HCT116 (cell line): ENCODE results near the gene NEK8. TPM values are rescaled to one million over a fixed set of nuclear protein-coding genes. Genes with fewer than 3 reads are reported as not detected.

ENCODE experiments used
- ATAC-seq: fragments of 200-7000 bp; cut with Tn5 transposase; 2 replicates; pipeline ENCODE4 v1.9.1; 2020; ENCODE audit warnings: mild to moderate bottlenecking, moderate library complexity
- BruUV-seq: library from RNA; stranded (reverse); fragments of 400-500 nt; replicated peaks from 2 replicates; lab custom pipeline; 2021; lab: Mats Ljungman, UMichigan
- CTCF ChIA-PET: fragments of 300-600 bp; sonication (Branson Sonifier 250); formaldehyde crosslinking; loops from one replicate; lab custom pipeline; 2021; ENCODE audit warnings: antibody characterized with exemption; lab: Charles Lee
- POLR2A ChIA-PET: fragments of 300-600, 350-600 bp; sonication (Branson Sonifier 250); formaldehyde crosslinking; loops from one replicate; lab custom pipeline; 2021; ENCODE audit warnings: antibody characterized with exemption; lab: Charles Lee
- RAD21 ChIA-PET, 2 experiments: fragments of 300-600 bp; sonication (Branson Sonifier 250); formaldehyde crosslinking; loops; one replicate each; lab custom pipeline; 2023; ENCODE audit warnings: low total read pairs in 2 of 2; ENCODE audit not compliant: uncharacterized antibody in 2 of 2, unreplicated experiment in 2 of 2, low non-redundant PET in 1 of 2; lab: Charles Lee
- DNase-seq: peaks from one replicate; pipeline ENCODE4 v3.0.0-alpha.2; 2010; ENCODE audit warnings: low read depth, low spot score
- H2AFZ ChIP-seq: fragments of 200-600 bp; shearing (Covaris generic), sonication (generic); 2 replicates; pipeline ENCODE4 v1.6.1; 2017; ENCODE audit warnings: low read depth, mixed run types, mixed read lengths, antibody characterized with exemption, low read length; ENCODE audit not compliant: poor library complexity, severe bottlenecking
- H3K27ac ChIP-seq: 2 replicates; pipeline ENCODE4 v1.5.1; 2012; ENCODE audit warnings: low read depth, low read length
- H3K27me3 ChIP-seq: fragments of 200-600 bp; sonication (generic); 2 replicates; pipeline ENCODE4 v1.6.1; 2016; ENCODE audit warnings: mixed run types, low read length, mixed read lengths; ENCODE audit not compliant: insufficient read depth
- H3K36me3 ChIP-seq, 2 experiments: fragments of 200-500 bp in 1 of 2; fragments of 200-600 bp in 1 of 2; sonication (Bioruptor generic) in 1 of 2; sonication (generic) in 1 of 2; 2 replicates each; pipeline versions ENCODE4 v1.5.1 to v1.6.1; 2014 to 2016; ENCODE audit warnings: low read length in 2 of 2, inconsistent platforms in 1 of 2, mixed read lengths in 1 of 2, mixed run types in 1 of 2; ENCODE audit not compliant: insufficient read depth in 2 of 2, control insufficient read depth in 1 of 2
- H3K4me1 ChIP-seq, 2 experiments: fragments of 200-600 bp in 1 of 2; sonication (generic) in 1 of 2; 2 replicates each; pipeline versions ENCODE4 v1.5.1 to v1.6.1; 2012 to 2017; ENCODE audit warnings: low read length in 2 of 2, inconsistent platforms in 1 of 2, mild to moderate bottlenecking in 1 of 2, mixed read lengths in 1 of 2, mixed run types in 1 of 2, moderate library complexity in 1 of 2; ENCODE audit not compliant: insufficient read depth in 2 of 2, control insufficient read depth in 1 of 2
- H3K4me2 ChIP-seq: fragments of 200-600 bp; sonication (generic); 2 replicates; pipeline ENCODE4 v1.6.1; 2017; ENCODE audit warnings: mixed run types, low read length, mixed read lengths
- H3K4me3 ChIP-seq, 2 experiments: fragments of 200-600 bp in 1 of 2; sonication (generic) in 1 of 2; replicated peaks in 1 of 2; 2 replicates each; pipeline ENCODE4 v1.5.1; 2011 to 2016; ENCODE audit warnings: low read length in 2 of 2, control low read depth in 1 of 2, low read depth in 1 of 2, mild to moderate bottlenecking in 1 of 2, mixed read lengths in 1 of 2, mixed run types in 1 of 2
- H3K79me2 ChIP-seq: fragments of 200-600 bp; sonication (generic); 2 replicates; pipeline ENCODE4 v1.6.1; 2017; ENCODE audit warnings: mild to moderate bottlenecking, mixed run types, low read length, moderate library complexity, mixed read lengths; ENCODE audit not compliant: insufficient read depth
- H3K9ac ChIP-seq: fragments of 200-600 bp; sonication (generic); 2 replicates; pipeline ENCODE4 v1.6.1; 2016; ENCODE audit warnings: low read length, mixed read lengths
- H3K9me2 ChIP-seq: fragments of 200-600 bp; sonication (generic), shearing (Covaris generic); 2 replicates; pipeline ENCODE4 v1.6.1; 2017; ENCODE audit warnings: mixed run types, mild to moderate bottlenecking, moderate library complexity; ENCODE audit not compliant: insufficient read depth
- H3K9me3 ChIP-seq, 2 experiments: fragments of 200-500 bp in 1 of 2; fragments of 200-600 bp in 1 of 2; sonication (Bioruptor generic) in 1 of 2; sonication (generic) in 1 of 2; 2 replicates each; pipeline ENCODE4 v1.6.1; 2014 to 2017; ENCODE audit warnings: low read length in 2 of 2, mixed read lengths in 2 of 2, inconsistent platforms in 1 of 2, low read depth in 1 of 2, mild to moderate bottlenecking in 1 of 2, mixed run types in 1 of 2, moderate library complexity in 1 of 2; ENCODE audit not compliant: control insufficient read depth in 1 of 2, insufficient read depth in 1 of 2
- H4K20me1 ChIP-seq: fragments of 200-600 bp; sonication (generic), shearing (Covaris generic); 2 replicates; pipeline ENCODE4 v1.6.1; 2017; ENCODE audit warnings: mixed run types, mild to moderate bottlenecking, moderate library complexity; ENCODE audit not compliant: insufficient read depth
- CBX3 ChIP-seq: IDR thresholded peaks from 2 replicates; pipeline ENCODE4 v1.6.1; 2012; ENCODE audit warnings: low read depth
- CEBPB ChIP-seq: IDR thresholded peaks from 2 replicates; pipeline ENCODE4 v1.6.1; 2012; ENCODE audit warnings: low read depth
- CTCF ChIP-seq, 3 experiments: fragments of 200-600 bp in 1 of 3; sonication (generic) in 1 of 3; IDR thresholded peaks in 2 of 3; conservative IDR thresholded peaks in 1 of 3; 2 replicates each; pipeline ENCODE4 v1.5.1; 2012 to 2017; ENCODE audit warnings: low read depth in 2 of 3, low read length in 2 of 3, antibody characterized with exemption in 1 of 3, borderline replicate concordance in 1 of 3, control low read depth in 1 of 3, mild to moderate bottlenecking in 1 of 3, mixed read lengths in 1 of 3, mixed run types in 1 of 3, moderate library complexity in 1 of 3; ENCODE audit not compliant: insufficient read depth in 1 of 3
- EGR1 ChIP-seq: IDR thresholded peaks from 2 replicates; pipeline ENCODE4 v1.6.1; 2012; ENCODE audit warnings: low read depth
- ELF1 ChIP-seq: IDR thresholded peaks from 2 replicates; pipeline ENCODE4 v1.6.1; 2012; ENCODE audit warnings: low read depth, borderline replicate concordance
- EZH2 ChIP-seq: fragments of 200-600 bp; sonication (generic); IDR thresholded peaks from 2 replicates; pipeline ENCODE4 v1.6.1; 2017; ENCODE audit warnings: antibody characterized with exemption, mixed run types
- EZH2phosphoT487 ChIP-seq: fragments of 200-600 bp; IDR thresholded peaks from 2 replicates; pipeline ENCODE4 v1.6.1; 2018; ENCODE audit warnings: antibody characterized with exemption, borderline replicate concordance
- MAX ChIP-seq: IDR thresholded peaks from 2 replicates; pipeline ENCODE4 v1.6.1; 2012
- POLR2A ChIP-seq: IDR thresholded peaks from 2 replicates; pipeline ENCODE4 v1.7.0; 2011; ENCODE audit warnings: borderline replicate concordance; ENCODE audit not compliant: insufficient read depth, insufficient read length; ENCODE audit errors: extremely low read depth
- POLR2AphosphoS5 ChIP-seq: IDR thresholded peaks from 2 replicates; pipeline ENCODE4 v1.6.1; 2011; ENCODE audit warnings: mild to moderate bottlenecking, low read depth, low read length, moderate library complexity
- RAD21 ChIP-seq: IDR thresholded peaks from 2 replicates; pipeline ENCODE4 v1.6.1; 2012; ENCODE audit warnings: low read depth, mild to moderate bottlenecking
- SIN3A ChIP-seq: IDR thresholded peaks from 2 replicates; pipeline ENCODE4 v1.6.1; 2012; ENCODE audit warnings: low read depth
- SP1 ChIP-seq: IDR thresholded peaks from 2 replicates; pipeline ENCODE4 v1.6.1; 2012; ENCODE audit warnings: low read depth
- SRF ChIP-seq: IDR thresholded peaks from 2 replicates; pipeline ENCODE4 v1.6.1; 2012; ENCODE audit warnings: low read depth
- ZFX ChIP-seq: fragments of 450-650 bp; IDR thresholded peaks from 2 replicates; pipeline ENCODE4 v1.6.1; 2017
- intact Hi-C: fragments of 100-400 bp; cut with micrococcal nuclease; formaldehyde crosslinking; loops from 2 replicates; pipeline ENCODE4 v1.10.0; 2022
- total RNA-seq: library from RNA; stranded (reverse); gene quantifications from one replicate; pipeline ENCODE4 v1.2.1, GENCODE V29; 2021; ENCODE audit not compliant: unreplicated experiment
- TF ChIP-seq, protein P1 (sequence below): IDR thresholded peaks from 2 replicates; pipeline ENCODE4 v1.6.1; 2012; ENCODE audit warnings: low read depth
- TF ChIP-seq, protein P2 (sequence below): IDR thresholded peaks from 2 replicates; pipeline ENCODE4 v1.6.1; 2012
- TF ChIP-seq, protein P3 (sequence below): IDR thresholded peaks from 2 replicates; pipeline ENCODE4 v1.6.1; 2011; ENCODE audit warnings: mild to moderate bottlenecking, low read length, moderate library complexity; ENCODE audit not compliant: insufficient replicate concordance; ENCODE audit errors: extremely low read depth

NEK8 gene
- total RNA-seq, 1 experiment from 2014 or later: 7.0 TPM

DNA sequence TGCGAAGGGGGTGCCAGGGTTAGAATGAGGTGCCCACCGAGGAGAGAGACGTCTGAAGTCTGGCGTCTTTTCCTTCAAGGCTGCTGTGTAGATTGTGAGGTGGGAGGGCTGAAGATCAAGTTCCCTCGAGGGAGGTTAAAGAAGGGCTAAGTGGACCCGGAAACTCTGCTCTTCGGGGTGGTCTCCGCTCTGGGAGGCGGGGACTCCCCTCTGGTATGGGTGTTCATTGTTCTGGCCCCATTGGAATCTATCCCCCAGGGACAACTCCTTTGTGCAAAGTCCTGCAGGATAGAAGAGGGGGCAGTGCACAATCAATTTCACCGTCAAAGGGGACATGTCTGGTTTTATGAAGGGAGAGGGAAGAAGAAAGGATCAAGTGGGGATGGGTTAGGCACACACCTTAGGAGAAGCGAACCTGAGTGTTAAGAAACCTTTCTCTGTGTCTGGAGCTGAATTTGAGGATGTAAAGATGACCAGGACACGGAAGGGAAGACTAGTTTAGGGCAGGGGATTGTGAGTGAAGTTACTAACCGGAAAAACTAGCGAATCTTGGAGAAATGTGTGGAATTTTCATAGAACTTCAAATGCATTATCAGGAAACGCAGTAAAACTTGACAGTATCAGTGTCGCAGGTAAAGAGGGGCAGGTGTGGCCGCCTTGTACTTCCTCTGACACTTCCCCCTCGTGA lies 10.1 kb upstream of the NEK8 start:
- intact Hi-C loops: loop anchor here (2.0 kb wide), 1 partner anchor 234 kb away; no protein-coding TSS in a partner anchor
- Histone ChIP-seq H3K4me3 (peak overlapping the region; percentile 98 to 99; a peak in 3 of 4 replicates), H3K27me3 (no peaks in the 10 kb centered on the region), H3K9ac (peak overlapping the region; percentile 21; the same call in 1 of the 2 replicates), H3K36me3 (peaks cover 19 to 34% of the 10 kb centered on the region in 2 experiments; a peak in 3 of 4 replicates), H3K4me1 (peaks cover 28 to 40% of the 10 kb centered on the region in 2 experiments), H3K4me2 (peak overlapping the region; percentile 77), H4K20me1 (peaks cover 11% of the 10 kb centered on the region; the same call in 1 of the 2 replicates), H3K9me3 (no peaks in the 10 kb centered on the region)
- POLR2A ChIA-PET: interaction anchor here (1.1 to 1.5 kb wide), 2 partner anchors 90 to 231 kb away, joined by 6 to 10 read pairs; no protein-coding TSS in a partner anchor
- CTCF ChIA-PET: no interaction called here
- no TSS peak for BruUV-seq
- no peak for ATAC-seq
- RAD21 ChIA-PET: no interaction called here
- TF ChIP-seq EZH2phosphoT487: no peak
- TF ChIP-seq, protein P1, sequence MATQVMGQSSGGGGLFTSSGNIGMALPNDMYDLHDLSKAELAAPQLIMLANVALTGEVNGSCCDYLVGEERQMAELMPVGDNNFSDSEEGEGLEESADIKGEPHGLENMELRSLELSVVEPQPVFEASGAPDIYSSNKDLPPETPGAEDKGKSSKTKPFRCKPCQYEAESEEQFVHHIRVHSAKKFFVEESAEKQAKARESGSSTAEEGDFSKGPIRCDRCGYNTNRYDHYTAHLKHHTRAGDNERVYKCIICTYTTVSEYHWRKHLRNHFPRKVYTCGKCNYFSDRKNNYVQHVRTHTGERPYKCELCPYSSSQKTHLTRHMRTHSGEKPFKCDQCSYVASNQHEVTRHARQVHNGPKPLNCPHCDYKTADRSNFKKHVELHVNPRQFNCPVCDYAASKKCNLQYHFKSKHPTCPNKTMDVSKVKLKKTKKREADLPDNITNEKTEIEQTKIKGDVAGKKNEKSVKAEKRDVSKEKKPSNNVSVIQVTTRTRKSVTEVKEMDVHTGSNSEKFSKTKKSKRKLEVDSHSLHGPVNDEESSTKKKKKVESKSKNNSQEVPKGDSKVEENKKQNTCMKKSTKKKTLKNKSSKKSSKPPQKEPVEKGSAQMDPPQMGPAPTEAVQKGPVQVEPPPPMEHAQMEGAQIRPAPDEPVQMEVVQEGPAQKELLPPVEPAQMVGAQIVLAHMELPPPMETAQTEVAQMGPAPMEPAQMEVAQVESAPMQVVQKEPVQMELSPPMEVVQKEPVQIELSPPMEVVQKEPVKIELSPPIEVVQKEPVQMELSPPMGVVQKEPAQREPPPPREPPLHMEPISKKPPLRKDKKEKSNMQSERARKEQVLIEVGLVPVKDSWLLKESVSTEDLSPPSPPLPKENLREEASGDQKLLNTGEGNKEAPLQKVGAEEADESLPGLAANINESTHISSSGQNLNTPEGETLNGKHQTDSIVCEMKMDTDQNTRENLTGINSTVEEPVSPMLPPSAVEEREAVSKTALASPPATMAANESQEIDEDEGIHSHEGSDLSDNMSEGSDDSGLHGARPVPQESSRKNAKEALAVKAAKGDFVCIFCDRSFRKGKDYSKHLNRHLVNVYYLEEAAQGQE: no peak
- TF ChIP-seq, protein P2, sequence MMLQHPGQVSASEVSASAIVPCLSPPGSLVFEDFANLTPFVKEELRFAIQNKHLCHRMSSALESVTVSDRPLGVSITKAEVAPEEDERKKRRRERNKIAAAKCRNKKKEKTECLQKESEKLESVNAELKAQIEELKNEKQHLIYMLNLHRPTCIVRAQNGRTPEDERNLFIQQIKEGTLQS: no peak
- TF ChIP-seq CTCF (IDR thresholded peaks at IDR 0.05 in 2 of 3, conservative IDR thresholded peaks at IDR 0.05 in 1 of 3; ENCODE audit: borderline replicate concordance in 1 of 3, insufficient read depth in 1 of 3, low read depth in 2 of 3, low read length in 2 of 3): no peak
- TF ChIP-seq RAD21: no peak
- TF ChIP-seq MAX: no peak
- no peak for TF ChIP-seq EGR1
- TF ChIP-seq EZH2: no peak
- no peak for TF ChIP-seq ZFX
- no peak for TF ChIP-seq POLR2AphosphoS5
- no peak for TF ChIP-seq SIN3A
- no peak for TF ChIP-seq SRF
- TF ChIP-seq CBX3: no peak
- no peak for TF ChIP-seq CEBPB
- TF ChIP-seq SP1: no peak
- TF ChIP-seq ELF1: no peak
- TF ChIP-seq, protein P3, sequence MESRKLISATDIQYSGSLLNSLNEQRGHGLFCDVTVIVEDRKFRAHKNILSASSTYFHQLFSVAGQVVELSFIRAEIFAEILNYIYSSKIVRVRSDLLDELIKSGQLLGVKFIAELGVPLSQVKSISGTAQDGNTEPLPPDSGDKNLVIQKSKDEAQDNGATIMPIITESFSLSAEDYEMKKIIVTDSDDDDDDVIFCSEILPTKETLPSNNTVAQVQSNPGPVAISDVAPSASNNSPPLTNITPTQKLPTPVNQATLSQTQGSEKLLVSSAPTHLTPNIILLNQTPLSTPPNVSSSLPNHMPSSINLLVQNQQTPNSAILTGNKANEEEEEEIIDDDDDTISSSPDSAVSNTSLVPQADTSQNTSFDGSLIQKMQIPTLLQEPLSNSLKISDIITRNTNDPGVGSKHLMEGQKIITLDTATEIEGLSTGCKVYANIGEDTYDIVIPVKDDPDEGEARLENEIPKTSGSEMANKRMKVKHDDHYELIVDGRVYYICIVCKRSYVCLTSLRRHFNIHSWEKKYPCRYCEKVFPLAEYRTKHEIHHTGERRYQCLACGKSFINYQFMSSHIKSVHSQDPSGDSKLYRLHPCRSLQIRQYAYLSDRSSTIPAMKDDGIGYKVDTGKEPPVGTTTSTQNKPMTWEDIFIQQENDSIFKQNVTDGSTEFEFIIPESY: no peak
- no peak for TF ChIP-seq POLR2A
- TF ChIP-seq, all 23 proteins: peak for 0
- no peaks in the 10 kb centered on the region for H3K9me2 ChIP-seq
- no peak overlapping the region for H2AFZ ChIP-seq
- peak overlapping the region; percentile 89 for H3K27ac ChIP-seq
- no peak for DNase-seq
- peaks cover 37% of the 10 kb centered on the region for H3K79me2 ChIP-seq
